Endothelial cell of umbilical vein (primary cell): Measurements from ENCODE around the gene CNOT11.

Source experiments
- EZH2 ChIP-seq: IDR thresholded peaks from 2 replicates; pipeline ENCODE4 v1.6.1; 2012; ENCODE audit warnings: borderline replicate concordance, low read depth, mild to moderate bottlenecking, moderate library complexity, low read length, inconsistent platforms; ENCODE audit not compliant: severe bottlenecking
- FOS ChIP-seq: IDR thresholded peaks from 2 replicates; pipeline ENCODE4 v1.6.1; 2011; ENCODE audit warnings: mild to moderate bottlenecking, low read length, moderate library complexity, borderline replicate concordance; ENCODE audit not compliant: insufficient read depth
- MYC ChIP-seq: IDR thresholded peaks from one replicate; pipeline ENCODE4 v1.6.1; 2011; ENCODE audit warnings: mild to moderate bottlenecking, low read depth, low read length
- POLR2A ChIP-seq: IDR thresholded peaks from 2 replicates; pipeline ENCODE4 v1.6.1; 2012; ENCODE audit warnings: low read depth, mild to moderate bottlenecking, control low read depth, low read length
- POLR2AphosphoS5 ChIP-seq: IDR thresholded peaks from 2 replicates; pipeline ENCODE4 v1.6.1; 2012; ENCODE audit warnings: low read depth, mild to moderate bottlenecking, control low read depth, low read length, moderate library complexity; ENCODE audit not compliant: insufficient read depth
- TF ChIP-seq, protein P1 (sequence below): IDR thresholded peaks from 2 replicates; pipeline ENCODE4 v1.6.1; 2011; ENCODE audit not compliant: insufficient read depth, insufficient read length
- TF ChIP-seq, protein P2 (sequence below), 2 donors: IDR thresholded peaks; 1 replicate in 1 of 2; 2 replicates in 1 of 2; pipeline ENCODE4 v1.5.1; 2011; ENCODE audit warnings: low read length in 2 of 2, mild to moderate bottlenecking in 2 of 2, moderate library complexity in 2 of 2, control low read depth in 1 of 2, inconsistent platforms in 1 of 2, low read depth in 1 of 2; ENCODE audit not compliant: insufficient read depth in 1 of 2; ENCODE audit errors: extremely low read depth in 1 of 2

DNA sequence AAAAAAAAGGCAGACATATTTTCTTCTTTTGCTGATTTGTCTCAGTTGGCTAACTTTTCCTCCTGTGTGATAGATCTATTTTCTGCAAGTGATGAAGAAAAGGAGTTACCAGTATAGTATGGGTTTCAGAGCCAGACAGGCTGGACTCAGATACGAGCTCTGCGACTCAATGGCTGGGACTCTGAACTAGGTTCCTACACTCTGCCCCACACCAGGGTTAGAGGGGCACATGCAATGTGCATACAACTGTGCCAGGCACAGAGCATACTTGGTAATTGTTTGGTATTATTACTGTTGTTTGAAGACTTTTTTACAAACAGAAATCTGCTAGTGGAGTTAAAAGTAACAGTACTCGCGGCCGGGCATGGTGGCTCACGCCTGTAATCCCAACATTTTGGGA lies 34.0 kb downstream of the CNOT11 start:
- TF ChIP-seq, protein P1, sequence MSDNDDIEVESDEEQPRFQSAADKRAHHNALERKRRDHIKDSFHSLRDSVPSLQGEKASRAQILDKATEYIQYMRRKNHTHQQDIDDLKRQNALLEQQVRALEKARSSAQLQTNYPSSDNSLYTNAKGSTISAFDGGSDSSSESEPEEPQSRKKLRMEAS: no peak
- TF ChIP-seq FOS (no peak), POLR2AphosphoS5 (no peak), POLR2A (no peak), MYC (no peak), EZH2 (no peak)
- TF ChIP-seq, protein P2, sequence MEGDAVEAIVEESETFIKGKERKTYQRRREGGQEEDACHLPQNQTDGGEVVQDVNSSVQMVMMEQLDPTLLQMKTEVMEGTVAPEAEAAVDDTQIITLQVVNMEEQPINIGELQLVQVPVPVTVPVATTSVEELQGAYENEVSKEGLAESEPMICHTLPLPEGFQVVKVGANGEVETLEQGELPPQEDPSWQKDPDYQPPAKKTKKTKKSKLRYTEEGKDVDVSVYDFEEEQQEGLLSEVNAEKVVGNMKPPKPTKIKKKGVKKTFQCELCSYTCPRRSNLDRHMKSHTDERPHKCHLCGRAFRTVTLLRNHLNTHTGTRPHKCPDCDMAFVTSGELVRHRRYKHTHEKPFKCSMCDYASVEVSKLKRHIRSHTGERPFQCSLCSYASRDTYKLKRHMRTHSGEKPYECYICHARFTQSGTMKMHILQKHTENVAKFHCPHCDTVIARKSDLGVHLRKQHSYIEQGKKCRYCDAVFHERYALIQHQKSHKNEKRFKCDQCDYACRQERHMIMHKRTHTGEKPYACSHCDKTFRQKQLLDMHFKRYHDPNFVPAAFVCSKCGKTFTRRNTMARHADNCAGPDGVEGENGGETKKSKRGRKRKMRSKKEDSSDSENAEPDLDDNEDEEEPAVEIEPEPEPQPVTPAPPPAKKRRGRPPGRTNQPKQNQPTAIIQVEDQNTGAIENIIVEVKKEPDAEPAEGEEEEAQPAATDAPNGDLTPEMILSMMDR (IDR thresholded peaks at IDR 0.05; ENCODE audit: extremely low read depth in 1 of 2, insufficient read depth in 1 of 2, low read depth in 1 of 2, low read length in 2 of 2): no peak
